HG03469 (cell line): Measurements from ENCODE around the gene GRIK1.
A peak's percentile ranks its signal among the peaks of the same experiment; 100 is the strongest.

Experiments used
- ATAC-seq: cut with Tn5 transposase; IDR thresholded peaks from one replicate; pipeline ENCODE4 v1.9.1; 2021; ENCODE audit warnings: mild to moderate bottlenecking, moderate library complexity, moderate number of reproducible peaks; ENCODE audit not compliant: unreplicated experiment

The GRIK1 gene

GRCh38 chr21:29725025-29725736, 214.6 kb downstream of the GRIK1 start:
- no peak for ATAC-seq

DNA sequence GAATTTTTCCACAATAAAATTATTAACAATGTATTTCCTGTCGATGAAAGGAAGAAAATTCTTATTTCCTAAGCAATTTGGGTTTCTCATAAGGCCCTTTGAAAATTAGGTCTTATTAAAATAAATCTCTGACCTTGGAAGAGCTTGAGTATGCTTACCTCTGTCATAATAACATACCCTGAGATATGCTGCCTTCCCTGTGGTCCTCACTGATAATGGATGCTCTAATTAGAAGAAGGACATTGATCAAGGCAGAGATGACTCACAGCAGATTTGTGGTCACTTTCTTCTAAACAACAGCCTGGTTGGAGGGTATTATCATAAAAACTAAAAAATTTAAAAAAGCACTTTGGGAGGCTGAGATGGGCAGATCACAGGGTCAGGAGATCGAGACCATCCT, 217.8 kb downstream of the GRIK1 start:
- ATAC-seq: no peak

GRCh38 chr21:29721221-29721620, 218.6 kb downstream of the GRIK1 start:
- no peak for ATAC-seq

- ATAC-seq: no peak
Observed at GRCh38 chr21:29719521-29719920, 220.3 kb downstream of the GRIK1 start.

GRCh38 chr21:29718081-29718815, 221.5 kb downstream of the GRIK1 start:
- no peak for ATAC-seq

DNA sequence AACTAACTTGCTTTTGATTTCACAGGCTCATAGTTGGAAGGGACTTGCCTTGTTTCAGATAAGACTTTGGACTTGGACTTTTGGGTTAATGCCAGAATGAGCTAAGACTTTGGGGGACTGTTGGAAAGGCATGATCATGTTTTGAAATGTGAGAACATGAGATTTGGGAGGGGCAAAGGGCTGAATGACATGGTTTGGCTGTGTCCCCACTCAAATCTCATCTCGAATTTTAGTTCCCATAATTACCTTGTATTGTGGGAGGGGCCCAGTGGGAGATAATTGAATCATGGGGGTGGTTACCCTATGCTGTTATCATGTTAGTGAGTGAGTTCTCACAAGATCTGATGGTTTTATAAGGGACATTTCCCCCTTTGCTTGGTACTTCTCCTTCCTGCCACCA, 222.1 kb downstream of the GRIK1 start:
- ATAC-seq: no peak

DNA sequence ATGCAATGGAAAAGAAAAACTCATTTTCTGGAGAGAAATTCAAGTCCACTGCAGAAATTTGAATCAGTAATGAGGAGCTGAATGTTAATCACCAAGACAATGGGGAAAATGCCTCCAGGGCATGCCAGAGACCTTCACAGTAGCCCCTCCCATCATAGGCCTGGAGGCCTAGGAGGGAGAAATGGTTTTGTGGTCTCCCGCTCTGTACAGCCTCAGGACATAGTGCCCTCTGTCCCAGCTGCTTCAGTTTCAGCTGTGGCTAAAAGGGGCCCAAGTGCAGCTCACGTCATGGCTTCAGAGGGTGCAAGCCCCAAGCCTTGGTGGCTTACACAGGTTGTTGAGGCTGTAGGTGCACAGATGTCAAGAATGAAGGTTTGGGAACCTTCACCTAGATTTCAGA, 223.0 kb downstream of the GRIK1 start:
- ATAC-seq: no peak

GRCh38 chr21:29715089-29715488, 224.7 kb downstream of the GRIK1 start:
- no peak for ATAC-seq

- no peak for ATAC-seq
Observed at GRCh38 chr21:29712818-29713217, 227.0 kb downstream of the GRIK1 start.

DNA sequence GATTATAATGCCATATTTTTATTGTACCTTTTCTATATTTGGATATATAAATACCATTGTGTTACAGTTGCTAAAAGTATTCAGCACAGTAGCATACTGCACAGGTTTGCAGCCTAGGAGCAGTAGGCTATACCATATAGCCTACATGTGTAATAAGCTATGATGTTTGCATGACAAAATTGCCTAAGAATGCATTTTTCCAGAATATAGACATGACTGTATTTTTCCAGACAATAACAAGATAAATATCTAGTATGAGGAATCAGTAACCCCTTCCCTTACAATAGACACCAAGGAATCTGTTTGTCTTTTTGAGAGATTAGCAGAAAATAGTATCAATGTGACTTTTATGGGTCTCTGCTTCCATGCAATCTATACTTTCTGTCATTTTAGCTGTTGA, 228.6 kb downstream of the GRIK1 start:
- ATAC-seq: no peak

GRCh38 chr21:29710498-29710897, 229.3 kb downstream of the GRIK1 start:
- no peak for ATAC-seq

DNA sequence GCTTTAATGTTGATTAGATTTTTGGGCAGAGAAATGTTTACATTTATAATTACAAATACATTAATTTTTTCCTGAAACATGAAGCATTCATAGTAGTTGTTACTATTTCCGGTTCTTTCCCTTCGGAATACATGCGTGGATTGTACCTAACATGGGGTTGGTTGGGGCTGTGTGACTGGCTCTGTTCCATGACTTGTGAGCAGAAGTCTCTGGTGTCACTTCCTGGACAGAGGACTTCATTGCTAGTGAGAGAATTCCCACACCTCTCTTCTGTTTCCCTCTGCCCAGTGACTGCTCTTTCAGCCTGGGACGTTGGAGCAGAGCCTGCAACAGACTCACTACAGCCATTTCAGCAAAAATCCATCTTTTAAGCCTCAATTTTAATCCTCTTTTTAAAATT, 231.4 kb downstream of the GRIK1 start:
- ATAC-seq: no peak

GRCh38 chr21:29704719-29705118, 235.1 kb downstream of the GRIK1 start:
- no peak for ATAC-seq

DNA sequence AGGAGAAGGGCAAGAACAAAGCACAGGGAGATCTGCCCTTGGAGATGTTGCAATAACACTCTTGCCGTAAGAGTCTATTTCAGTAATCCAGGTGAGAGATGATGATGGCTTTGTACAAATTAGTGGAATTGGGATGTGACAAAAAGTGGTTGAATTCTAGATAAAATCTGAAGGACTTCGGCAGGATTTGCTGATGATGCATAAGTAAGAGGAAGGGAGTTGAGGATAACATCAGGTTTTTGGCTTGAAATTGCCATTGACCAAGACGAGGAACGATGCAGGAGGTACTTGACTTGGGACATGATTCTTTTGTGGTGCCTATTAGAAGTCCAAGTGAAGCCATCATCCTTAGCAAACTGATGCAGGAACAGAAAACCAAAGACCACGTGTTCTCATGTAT, 238.1 kb downstream of the GRIK1 start:
- no peak for ATAC-seq

- peak; percentile 94 for ATAC-seq
Observed at GRCh38 chr21:29697555-29698193, 242.1 kb downstream of the GRIK1 start.

GRCh38 chr21:29696937-29697336, 242.9 kb downstream of the GRIK1 start:
- no peak for ATAC-seq

- no peak for ATAC-seq
Observed at GRCh38 chr21:29691616-29692491, 247.9 kb downstream of the GRIK1 start.

DNA sequence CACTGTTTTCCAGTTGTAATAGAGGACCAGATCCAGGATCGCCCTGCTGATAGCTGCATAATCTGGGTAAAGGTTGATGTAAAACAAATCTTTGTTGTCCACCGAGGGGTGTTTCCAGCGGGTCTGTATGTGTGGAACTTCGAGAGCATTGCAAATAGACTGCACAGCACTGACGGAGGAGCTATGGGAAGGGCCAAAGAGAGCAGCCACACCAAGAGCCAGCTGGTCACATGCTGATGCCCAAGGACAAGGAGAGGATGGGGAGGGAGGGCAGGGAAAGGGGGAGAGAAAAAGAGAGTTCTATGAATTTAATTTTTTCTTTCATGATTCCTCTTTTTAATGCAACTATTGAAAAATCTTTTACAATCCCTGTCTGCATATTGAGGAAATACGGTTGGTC, 250.0 kb downstream of the GRIK1 start:
- no peak for ATAC-seq

- ATAC-seq: no peak
Observed at GRCh38 chr21:29684106-29684505, 255.7 kb downstream of the GRIK1 start.

- ATAC-seq: no peak
Observed at GRCh38 chr21:29682800-29683199, 257.0 kb downstream of the GRIK1 start.

- no peak for ATAC-seq
Observed at GRCh38 chr21:29680273-29680672, 259.5 kb downstream of the GRIK1 start.
